GM12878 (cell line): ENCODE measurements around the gene ZMYND10. TPM values are rescaled to one million over a fixed set of nuclear protein-coding genes. Genes with fewer than 3 reads are reported as not detected.
A peak's percentile ranks its signal among the peaks of the same experiment; 100 is the strongest.

ENCODE experiments used
- ATAC-seq: fragments of 200-7000 bp; cut with Tn5 transposase; 3 replicates; pipeline ENCODE4 v1.9.1; 2020; ENCODE audit warnings: mild to moderate bottlenecking, moderate library complexity
- Bru-seq: library from RNA; stranded (reverse); fragments of 400-500 nt; gene quantifications from one replicate; lab custom pipeline; 2021; lab: Mats Ljungman, UMichigan
- BruChase-seq, 2 experiments: library from RNA; stranded (reverse); fragments of 400-500 nt; gene quantifications; one replicate each; lab custom pipeline; 2021; lab: Mats Ljungman, UMichigan
- BruUV-seq: library from RNA; stranded (reverse); fragments of 400-500 nt; replicated peaks from 2 replicates; lab custom pipeline; 2021; lab: Mats Ljungman, UMichigan
- CTCF ChIA-PET: fragments of 300-600 bp; sonication (Branson Sonifier 250); formaldehyde crosslinking; extraction: SDS; loops from one replicate; lab custom pipeline; 2021; ENCODE audit warnings: inconsistent platforms; lab: Yijun Ruan, JAX
- POLR2A ChIA-PET: fragments of 350-600 bp; formaldehyde crosslinking; extraction: SDS; loops from one replicate; lab custom pipeline; 2021; ENCODE audit warnings: inconsistent platforms; lab: Charles Lee
- RAD21 ChIA-PET: fragments of 300-600 bp; sonication (Branson Sonifier 250); formaldehyde crosslinking; loops from one replicate; lab custom pipeline; 2023; ENCODE audit warnings: antibody characterized with exemption; ENCODE audit not compliant: unreplicated experiment; lab: Charles Lee
- SMC1A ChIA-PET: fragments of 300-600 bp; sonication (Branson Sonifier 250); formaldehyde crosslinking; loops from one replicate; lab custom pipeline; 2023; ENCODE audit not compliant: unreplicated experiment, uncharacterized antibody; lab: Charles Lee
- DNase-seq: peaks from one replicate; pipeline ENCODE4 v3.0.0-alpha.2; 2011; ENCODE audit warnings: low read depth, low spot score
- FAIRE-seq: peaks from 3 replicates; lab custom pipeline; 2011; peaks lifted over from hg19 to GRCh38; lab: Jason Lieb, UNC
- H2AFZ ChIP-seq: 2 replicates; pipeline ENCODE4 v1.6.0; 2011; ENCODE audit warnings: low read depth, low read length, control low read depth; ENCODE audit not compliant: control insufficient read depth
- H3K27ac ChIP-seq: 2 replicates; pipeline ENCODE4 v1.5.1; 2011; ENCODE audit warnings: control low read depth; ENCODE audit not compliant: control insufficient read depth, insufficient read depth
- H3K27me3 ChIP-seq, 2 experiments: replicated peaks in 1 of 2; 2 replicates each; pipeline versions ENCODE4 v1.6.0 to v1.6.1; 2011; ENCODE audit warnings: low read length in 1 of 2; ENCODE audit not compliant: control insufficient read depth in 2 of 2, insufficient read depth in 2 of 2
- H3K36me3 ChIP-seq, 2 experiments: 2 replicates each; pipeline ENCODE4 v1.5.1; 2011; ENCODE audit warnings: low read length in 1 of 2; ENCODE audit not compliant: control insufficient read depth in 2 of 2, insufficient read depth in 2 of 2
- H3K4me1 ChIP-seq: 2 replicates; pipeline ENCODE4 v1.6.1; 2011; ENCODE audit warnings: mild to moderate bottlenecking, low read length, moderate library complexity, mixed read lengths; ENCODE audit not compliant: control insufficient read depth, insufficient read depth
- H3K4me2 ChIP-seq: 2 replicates; pipeline ENCODE4 v1.6.0; 2011; ENCODE audit warnings: control low read depth; ENCODE audit not compliant: control insufficient read depth, insufficient read depth
- H3K4me3 ChIP-seq: fragments of 200-600 bp; sonication (generic); 2 replicates; pipeline ENCODE4 v1.5.1; 2016
- H3K79me2 ChIP-seq: 2 replicates; pipeline ENCODE4 v1.6.0; 2011; ENCODE audit warnings: low read length; ENCODE audit not compliant: control insufficient read depth, insufficient read depth
- H3K9ac ChIP-seq: 2 replicates; pipeline ENCODE4 v1.8.0; 2011; ENCODE audit warnings: low read length, control low read depth, mixed read lengths; ENCODE audit not compliant: control insufficient read depth, insufficient read depth
- H3K9me3 ChIP-seq: replicated peaks from 3 replicates; pipeline ENCODE4 v1.5.1; 2011; ENCODE audit warnings: mild to moderate bottlenecking, low read length; ENCODE audit not compliant: control insufficient read depth, insufficient read depth
- H4K20me1 ChIP-seq: 2 replicates; pipeline ENCODE4 v1.6.0; 2011; ENCODE audit not compliant: control insufficient read depth, insufficient read depth
- BMI1 ChIP-seq: fragments of 450-650 bp; IDR thresholded peaks from 2 replicates; pipeline ENCODE4 v1.6.1; 2016; ENCODE audit warnings: mild to moderate bottlenecking, moderate library complexity, borderline replicate concordance
- DPF2 ChIP-seq: fragments of 450-650 bp; IDR thresholded peaks from 2 replicates; pipeline ENCODE4 v1.6.1; 2017; ENCODE audit warnings: mild to moderate bottlenecking
- GATAD2B ChIP-seq: fragments of 450-650 bp; conservative IDR thresholded peaks from 2 replicates; pipeline ENCODE4 v1.6.1; 2017; ENCODE audit warnings: low read depth, mild to moderate bottlenecking, moderate library complexity
- LARP7 ChIP-seq: fragments of 450-650 bp; IDR thresholded peaks from 2 replicates; pipeline ENCODE4 v1.6.1; 2017; ENCODE audit warnings: mild to moderate bottlenecking
- MTA3 ChIP-seq: IDR thresholded peaks from 2 replicates; pipeline ENCODE4 v1.6.1; 2012; ENCODE audit warnings: low read length, inconsistent platforms, borderline replicate concordance
- NKRF ChIP-seq: fragments of 450-650 bp; conservative IDR thresholded peaks from 2 replicates; pipeline ENCODE4 v1.6.1; 2017; ENCODE audit warnings: mild to moderate bottlenecking, moderate library complexity
- RB1 ChIP-seq: fragments of 450-650 bp; formaldehyde crosslinking; IDR thresholded peaks from 2 replicates; pipeline ENCODE4 v1.6.1; 2017; ENCODE audit warnings: mild to moderate bottlenecking, borderline replicate concordance
- RUNX3 ChIP-seq: IDR thresholded peaks from 2 replicates; pipeline ENCODE4 v1.6.1; 2012; ENCODE audit warnings: low read length, inconsistent platforms
- TBL1XR1 ChIP-seq: IDR thresholded peaks from 2 replicates; pipeline ENCODE4 v1.6.1; 2012; ENCODE audit warnings: low read depth, low read length, improper control_type of control experiment
- USF1 ChIP-seq: IDR thresholded peaks from 2 replicates; pipeline ENCODE4 v1.6.1; 2011; ENCODE audit warnings: borderline replicate concordance, low read depth, mild to moderate bottlenecking, moderate library complexity, mixed read lengths, low read length; ENCODE audit not compliant: insufficient read depth; ENCODE audit errors: extremely low read length
- WRNIP1 ChIP-seq: IDR thresholded peaks from 2 replicates; pipeline ENCODE4 v1.6.1; 2011; ENCODE audit warnings: low read depth, low read length, improper control_type of control experiment, borderline replicate concordance
- YY1 ChIP-seq: IDR thresholded peaks from 2 replicates; pipeline ENCODE4 v1.6.1; 2011; ENCODE audit warnings: low read depth, mild to moderate bottlenecking, low read length
- WGBS: methylation state at CpG from one replicate; pipeline ENCODE4 v1.1.6; 2016; ENCODE audit warnings: low lambda C conversion rate; ENCODE audit not compliant: insufficient replicate concordance, insufficient coverage; ENCODE audit errors: missing lambda C conversion rate; 5-methylcytosine and 5-hydroxymethylcytosine counted together
- in situ Hi-C: fragments of 300-500 bp; cut with MboI; formaldehyde crosslinking; loops from 9 replicates; pipeline ENCODE4 v1.14.3; 2018; ENCODE audit warnings: mixed read lengths
- intact Hi-C: fragments of 100-400 bp; cut with micrococcal nuclease; formaldehyde crosslinking; loops from one replicate; pipeline ENCODE4 v1.14.2; 2022; ENCODE audit not compliant: unreplicated experiment
- long read RNA-seq, 2 experiments: library from polyadenylated mRNA; unstranded; transcript quantifications; one replicate each; pipeline ENCODE4 v2.0.0, GENCODE V29; 2019 to 2020
- polyA minus RNA-seq, 3 experiments: library from RNA; depleted of rRNA, polyadenylated mRNA; stranded (reverse); fragments of >200 nt; gene quantifications; 2 replicates each; pipeline ENCODE4 v1.2.3, GENCODE V29; 2011
- polyA plus RNA-seq, 11 experiments: library from polyadenylated mRNA; depleted of rRNA in 4 of 11; unstranded in 6 of 11; stranded (reverse) in 5 of 11; fragments of >200 nt; fragmentation: Nextera tagmentation in 4 of 11; fragmentation: Illumina TruSeq in 1 of 11; extraction: Ambion mirVana in 4 of 11; extraction: Trizol in 1 of 11; gene quantifications; 1 replicate in 1 of 11; 2 replicates in 10 of 11; pipeline versions ENCODE4 v1.2.1 to v1.2.3, GENCODE V29; 2011 to 2016; ENCODE audit warnings: inconsistent platforms in 2 of 11, missing spikeins in 2 of 11, low read depth in 1 of 11
- total RNA-seq, 4 experiments: library from RNA; depleted of rRNA in 3 of 4; stranded (reverse); fragments of >200 nt in 3 of 4; fragmentation: Illumina TruSeq in 1 of 4; extraction: Trizol in 1 of 4; gene quantifications; 2 replicates each; pipeline versions ENCODE4 v1.2.1 to v1.2.3, GENCODE V29; 2013 to 2021
- TF ChIP-seq, protein P1 (sequence below): fragments of 450-650 bp; IDR thresholded peaks from 2 replicates; pipeline ENCODE4 v1.6.1; 2016; ENCODE audit warnings: mild to moderate bottlenecking
- TF ChIP-seq, protein P2 (sequence below): IDR thresholded peaks from 2 replicates; pipeline ENCODE4 v1.6.1; 2011; ENCODE audit warnings: low read depth, low read length, improper control_type of control experiment, borderline replicate concordance

The ZMYND10 gene
- 1.6 and 2.2 TPM in 2 replicates for total RNA-seq (2013; cell fraction: nucleolus; rRNA removed)
- total RNA-seq (2014; rRNA removed) (0.11 and 0.60 TPM in 2 replicates), total RNA-seq (2014; rRNA removed; fragmentation: Illumina TruSeq; extraction: Trizol) (0.14 and 0.27 TPM in 2 replicates), total RNA-seq (2021) (0.45 and 0.80 TPM in 2 replicates), polyA plus RNA-seq (2011; rRNA removed) (0.40 and 1.0 TPM in 2 replicates), polyA plus RNA-seq (2014; fragmentation: Illumina TruSeq; extraction: Trizol) (0.18 TPM in 1 of 2 replicates, not detected in the other), polyA plus RNA-seq (2014; fragmentation: Nextera tagmentation; extraction: Ambion mirVana) (under 1 TPM; 0.26 to 0.40 TPM), polyA plus RNA-seq (2014; rRNA removed) (0.35 and 0.91 TPM in 2 replicates), polyA plus RNA-seq (2016; fragmentation: Nextera tagmentation; extraction: Ambion mirVana) (under 1 TPM; 0.66 to 0.94 TPM), polyA minus RNA-seq (2011; rRNA and poly(A)+ RNA removed) (0.44 and 1.2 TPM in 2 replicates), Bru-seq, nascent RNA (percentile 35 among the genes with signal in this experiment), BruChase-seq, experiment 1, labeled RNA remaining after a 6-hour chase (percentile 46 among the genes with signal in this experiment), BruChase-seq, experiment 2, labeled RNA remaining after a 2-hour chase (percentile 36 among the genes with signal in this experiment)
- 0.60 TPM for polyA plus RNA-seq (2011; ENCODE audit: low read depth)
- 0.60 and 1.2 TPM in 2 replicates for polyA plus RNA-seq (2011; cell fraction: cytosol; rRNA removed)
- 7.6 and 7.9 TPM in 2 replicates for polyA plus RNA-seq (2011; cell fraction: nucleus; rRNA removed)
- polyA plus RNA-seq (2012), result 0.66 and 0.72 TPM in 2 replicates
- polyA minus RNA-seq (2011; cell fraction: cytosol; rRNA and poly(A)+ RNA removed), result not detected in 2 replicates
- polyA minus RNA-seq (2011; cell fraction: nucleus; rRNA and poly(A)+ RNA removed), result 0.73 and 2.7 TPM in 2 replicates
- long read RNA-seq, experiment 1, result 0 reads
- long read RNA-seq, experiment 2, partial matches to known transcripts, result 1 of 1 reads
- long read RNA-seq, experiment 2, other reads (novel, unspliced or antisense), result 0 of 1 reads

DNA sequence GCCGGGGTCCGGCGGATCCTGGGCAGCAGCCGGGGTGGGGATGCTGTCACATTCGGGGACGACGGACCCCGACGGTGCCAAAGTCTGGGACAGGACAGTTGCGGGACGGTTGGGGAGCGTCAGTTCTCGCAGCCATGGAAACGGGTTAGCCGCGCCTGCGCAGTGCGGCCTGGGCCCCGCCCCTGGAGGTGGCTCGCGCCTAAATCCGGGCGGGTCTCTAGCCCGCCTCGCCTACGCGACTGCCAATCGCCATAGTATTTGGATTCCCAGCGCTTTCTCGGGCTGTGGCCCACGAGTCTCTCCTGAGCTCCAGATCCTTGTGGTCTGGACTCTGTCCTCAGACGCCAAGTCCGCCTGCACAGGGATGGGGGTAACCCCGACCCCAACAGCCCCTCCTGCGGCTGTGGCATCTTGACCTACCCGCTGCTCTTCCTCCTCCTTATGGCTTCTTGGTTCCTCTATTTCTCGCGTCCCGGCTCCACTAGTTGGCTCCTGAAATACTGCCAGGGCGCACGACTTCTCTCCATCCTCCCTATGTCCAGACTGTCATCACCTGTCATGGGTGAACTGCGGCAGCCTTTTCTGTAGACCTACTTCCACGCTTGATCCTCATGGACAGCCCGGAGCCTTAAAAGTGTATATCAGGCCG is at the start of gene ZMYND10:
ZMYND10 (minus strand) TSS at position 147 of the 649 bp plus-strand sequence. CDS start 153 bp downstream, outside the sequence.
- ChIA-PET POLR2A (interaction anchor here (0.8 to 1.3 kb wide), 2 partner anchors 9 to 169 kb away, joined by 3 read pairs; no protein-coding TSS in a partner anchor), SMC1A (no interaction called here), CTCF (interaction anchor here (1.0 to 5.4 kb wide), 7 partner anchors 8 to 264 kb away, joined by 3 to 65 read pairs (median 4); no protein-coding TSS in a partner anchor), RAD21 (no interaction called here)
- no peak within 1 kb of the TSS for H3K27ac ChIP-seq
- peak within 1 kb of the TSS; percentile 20 for H2AFZ ChIP-seq
- H3K4me3 ChIP-seq, result peak within 1 kb of the TSS; percentile 58; the same call in 1 of the 2 replicates
- no TSS peak for BruUV-seq
- FAIRE-seq (peak; percentile 47), ATAC-seq (peak; percentile 40), DNase-seq (no peak)
- intact Hi-C loops (loop anchor here (2.0 kb wide), 2 partner anchors 197 to 269 kb away; no protein-coding TSS in a partner anchor), in situ Hi-C loops (loop anchor here (5.0 kb wide), 1 partner anchor 202 kb away; no protein-coding TSS in a partner anchor)
- H3K27me3 ChIP-seq, result no peaks in the 10 kb centered on the region
- H3K4me2 ChIP-seq, result peak within 1 kb of the TSS; percentile 62
- no peak within 1 kb of the TSS for H3K9ac ChIP-seq
- no peaks in the 10 kb centered on the region for H3K9me3 ChIP-seq
- peaks cover 0 to 5% of the 10 kb centered on the region in 2 experiments; a peak in 1 of 4 replicates for H3K36me3 ChIP-seq
- WGBS, result 10% methylated on average over 43 of the region's 45 CpGs
- H3K4me1 ChIP-seq, result peaks cover 20% of the 10 kb centered on the region
- H4K20me1 ChIP-seq, result no peaks in the 10 kb centered on the region
- H3K79me2 ChIP-seq, result peaks cover 12% of the 10 kb centered on the region
- no peak for TF ChIP-seq MTA3
- TF ChIP-seq USF1, result no peak
- TF ChIP-seq RUNX3, result no peak
- TF ChIP-seq DPF2, result 0 out of 2 replicates have a peak, but pooled peaks have one; percentile 17
- no peak for TF ChIP-seq YY1
- TF ChIP-seq GATAD2B, result 0 out of 2 replicates have a peak, but pooled peaks have one; percentile 27
- TF ChIP-seq LARP7, result peak; percentile 60; the same call in 1 of the 2 replicates
- peak; percentile 58 for TF ChIP-seq BMI1
- TF ChIP-seq NKRF, result peak; percentile 49; the same call in 1 of the 2 replicates
- TF ChIP-seq WRNIP1, result no peak
- TF ChIP-seq, protein P1, sequence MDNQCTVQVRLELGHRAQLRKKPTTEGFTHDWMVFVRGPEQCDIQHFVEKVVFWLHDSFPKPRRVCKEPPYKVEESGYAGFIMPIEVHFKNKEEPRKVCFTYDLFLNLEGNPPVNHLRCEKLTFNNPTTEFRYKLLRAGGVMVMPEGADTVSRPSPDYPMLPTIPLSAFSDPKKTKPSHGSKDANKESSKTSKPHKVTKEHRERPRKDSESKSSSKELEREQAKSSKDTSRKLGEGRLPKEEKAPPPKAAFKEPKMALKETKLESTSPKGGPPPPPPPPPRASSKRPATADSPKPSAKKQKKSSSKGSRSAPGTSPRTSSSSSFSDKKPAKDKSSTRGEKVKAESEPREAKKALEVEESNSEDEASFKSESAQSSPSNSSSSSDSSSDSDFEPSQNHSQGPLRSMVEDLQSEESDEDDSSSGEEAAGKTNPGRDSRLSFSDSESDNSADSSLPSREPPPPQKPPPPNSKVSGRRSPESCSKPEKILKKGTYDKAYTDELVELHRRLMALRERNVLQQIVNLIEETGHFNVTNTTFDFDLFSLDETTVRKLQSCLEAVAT, result no peak
- no peak for TF ChIP-seq TBL1XR1
- TF ChIP-seq RB1, result peak; percentile 15; the same call in 1 of the 2 replicates
- TF ChIP-seq, protein P2, sequence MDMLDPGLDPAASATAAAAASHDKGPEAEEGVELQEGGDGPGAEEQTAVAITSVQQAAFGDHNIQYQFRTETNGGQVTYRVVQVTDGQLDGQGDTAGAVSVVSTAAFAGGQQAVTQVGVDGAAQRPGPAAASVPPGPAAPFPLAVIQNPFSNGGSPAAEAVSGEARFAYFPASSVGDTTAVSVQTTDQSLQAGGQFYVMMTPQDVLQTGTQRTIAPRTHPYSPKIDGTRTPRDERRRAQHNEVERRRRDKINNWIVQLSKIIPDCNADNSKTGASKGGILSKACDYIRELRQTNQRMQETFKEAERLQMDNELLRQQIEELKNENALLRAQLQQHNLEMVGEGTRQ, result no peak
